GM13977 (cell line): ENCODE results near the gene SPTAN1.
A peak's percentile ranks its signal among the peaks of the same experiment; 100 is the strongest.
"Not testable (repeated sequence)": the region's sequence is repeated elsewhere in the genome, so short reads cannot be mapped to it uniquely, and the experiment has no call there.

ENCODE experiments used
- DNase-seq: peaks from one replicate; pipeline ENCODE4 v3.0.0; 2012; ENCODE audit warnings: low spot score
- in situ Hi-C: fragments of 300-500 bp; cut with MboI; formaldehyde crosslinking; loops from one replicate; pipeline ENCODE4 v1.12.0; 2022; ENCODE audit warnings: low sequenced_read_pairs, low pct_unique_long_range_greater_than_20kb, mixed read lengths, inconsistent platforms; ENCODE audit not compliant: unreplicated experiment
- TF ChIP-seq, protein P1 (sequence below): IDR thresholded peaks from 2 replicates; pipeline ENCODE4 v1.5.1; 2012; ENCODE audit warnings: mild to moderate bottlenecking, control low read depth; ENCODE audit not compliant: insufficient read depth; ENCODE audit errors: extremely low read depth, missing control alignments

SPTAN1 gene

DNA sequence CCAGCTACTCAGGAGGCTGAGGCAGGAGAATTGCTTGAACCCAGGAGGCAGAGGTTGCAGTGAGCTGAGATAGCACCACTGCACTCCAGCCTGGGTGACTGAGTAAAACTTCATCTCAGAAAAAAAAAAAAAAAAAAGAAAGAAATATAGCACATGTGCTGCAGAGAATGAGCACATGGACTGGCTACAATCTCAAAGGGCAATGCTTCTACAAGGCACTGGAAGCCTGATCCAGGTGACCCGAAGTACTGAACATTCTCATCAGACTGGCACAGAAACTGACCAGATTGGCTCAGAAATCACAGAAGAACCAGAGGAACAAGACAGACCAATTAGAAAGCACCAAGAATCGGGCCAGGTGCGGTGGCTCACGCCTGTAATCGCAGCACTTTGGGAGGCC lies 99.4 kb downstream of the SPTAN1 start:
- in situ Hi-C loops: no loop called here
- TF ChIP-seq, protein P1, sequence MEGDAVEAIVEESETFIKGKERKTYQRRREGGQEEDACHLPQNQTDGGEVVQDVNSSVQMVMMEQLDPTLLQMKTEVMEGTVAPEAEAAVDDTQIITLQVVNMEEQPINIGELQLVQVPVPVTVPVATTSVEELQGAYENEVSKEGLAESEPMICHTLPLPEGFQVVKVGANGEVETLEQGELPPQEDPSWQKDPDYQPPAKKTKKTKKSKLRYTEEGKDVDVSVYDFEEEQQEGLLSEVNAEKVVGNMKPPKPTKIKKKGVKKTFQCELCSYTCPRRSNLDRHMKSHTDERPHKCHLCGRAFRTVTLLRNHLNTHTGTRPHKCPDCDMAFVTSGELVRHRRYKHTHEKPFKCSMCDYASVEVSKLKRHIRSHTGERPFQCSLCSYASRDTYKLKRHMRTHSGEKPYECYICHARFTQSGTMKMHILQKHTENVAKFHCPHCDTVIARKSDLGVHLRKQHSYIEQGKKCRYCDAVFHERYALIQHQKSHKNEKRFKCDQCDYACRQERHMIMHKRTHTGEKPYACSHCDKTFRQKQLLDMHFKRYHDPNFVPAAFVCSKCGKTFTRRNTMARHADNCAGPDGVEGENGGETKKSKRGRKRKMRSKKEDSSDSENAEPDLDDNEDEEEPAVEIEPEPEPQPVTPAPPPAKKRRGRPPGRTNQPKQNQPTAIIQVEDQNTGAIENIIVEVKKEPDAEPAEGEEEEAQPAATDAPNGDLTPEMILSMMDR: no peak
- DNase-seq: no peak

DNA sequence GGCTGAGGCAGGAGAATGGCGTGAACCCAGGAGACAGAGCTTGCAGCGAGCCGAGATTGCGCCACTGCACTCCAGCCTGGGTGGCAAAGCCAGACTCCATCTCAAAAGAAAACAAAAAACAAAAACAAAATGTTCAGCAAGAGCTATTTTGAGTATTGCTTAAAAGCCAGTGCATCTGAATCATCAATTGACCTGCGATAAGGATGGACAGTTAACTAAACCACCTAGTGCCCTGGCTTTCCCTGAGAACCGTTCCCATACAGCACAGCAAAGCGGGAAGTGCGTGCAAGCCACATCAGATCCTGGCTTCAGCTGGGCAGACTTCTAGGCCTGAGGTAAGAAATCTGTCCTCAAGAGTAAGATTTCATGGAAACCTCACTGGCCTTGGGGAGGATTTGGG lies 101.5 kb downstream of the SPTAN1 start:
- in situ Hi-C loops: no loop called here
- DNase-seq: no peak
- TF ChIP-seq, protein P1: no peak

DNA sequence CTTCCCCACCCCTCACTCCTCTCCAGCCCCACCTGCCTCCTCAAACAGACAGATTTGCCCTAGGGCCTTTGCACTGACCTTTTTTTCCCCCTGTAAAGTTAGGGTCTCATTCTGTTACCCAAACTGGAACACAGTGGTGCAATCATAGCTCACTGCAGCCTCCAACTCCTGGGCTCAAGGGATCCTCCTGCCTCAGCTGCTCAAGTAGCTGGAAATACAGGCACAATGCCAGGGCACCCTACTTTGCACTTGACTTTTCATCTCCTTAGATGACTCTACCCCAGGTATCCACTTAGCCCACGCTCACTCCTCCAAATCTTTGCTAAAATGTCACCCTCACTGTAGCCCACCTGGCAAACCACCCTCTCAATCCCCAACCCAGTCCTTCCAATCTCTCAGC lies 102.1 kb downstream of the SPTAN1 start:
- in situ Hi-C loops: no loop called here
- TF ChIP-seq, protein P1: no peak
- DNase-seq: no peak

DNA sequence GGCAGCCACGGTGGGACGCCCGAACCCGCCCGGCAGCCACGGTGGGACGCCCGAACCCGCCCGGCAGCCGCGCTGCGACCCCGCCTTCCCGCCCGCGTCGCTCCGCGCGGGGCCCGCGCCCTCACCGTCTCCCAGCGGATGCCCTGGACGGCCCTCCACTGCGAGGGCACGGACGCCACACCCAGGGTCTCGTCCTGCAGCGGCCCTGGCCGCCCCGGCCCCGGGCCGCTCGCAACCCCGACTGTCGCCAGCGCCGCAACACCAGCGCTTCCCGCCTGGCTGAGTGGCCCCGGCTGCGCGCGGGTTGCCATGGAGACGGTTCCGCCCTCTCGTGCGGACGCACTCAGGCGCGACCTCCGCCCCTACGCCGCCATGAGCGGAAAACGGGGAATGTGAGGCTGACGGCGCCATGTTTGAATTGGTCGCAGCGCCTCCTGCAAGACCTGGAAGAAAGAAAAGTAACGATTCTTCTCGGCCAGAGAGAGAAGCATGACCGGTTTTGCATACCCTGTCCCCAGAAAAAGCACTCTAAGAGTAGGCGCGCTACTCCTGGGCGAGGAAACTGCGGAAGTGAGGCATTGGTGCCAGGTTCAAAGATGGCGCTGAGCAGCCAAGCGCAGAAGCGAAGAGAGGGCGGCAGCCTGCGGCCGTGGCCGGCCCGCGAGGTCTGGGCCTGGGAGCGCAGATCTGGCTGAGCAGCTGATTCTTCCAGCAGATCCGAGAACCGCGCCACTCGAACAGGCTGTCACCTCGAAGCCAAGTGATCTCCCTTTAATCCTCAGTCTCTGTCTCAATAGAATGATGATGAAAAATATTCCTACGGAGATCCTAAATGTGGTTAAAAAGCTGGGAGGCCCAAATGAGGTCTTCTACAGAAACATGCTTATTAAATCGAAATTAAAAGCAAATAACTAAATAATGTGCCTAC lies 104.3 kb downstream of the SPTAN1 start, which contains the start of gene DYNC2I2:
DYNC2I2 (minus strand) TSS at position 432 of the 928 bp plus-strand sequence; CDS start at position 311, 121 bp downstream.
- TF ChIP-seq, protein P1: no peak
- peak; percentile 90 for DNase-seq
- in situ Hi-C loops: no loop called here

DNA sequence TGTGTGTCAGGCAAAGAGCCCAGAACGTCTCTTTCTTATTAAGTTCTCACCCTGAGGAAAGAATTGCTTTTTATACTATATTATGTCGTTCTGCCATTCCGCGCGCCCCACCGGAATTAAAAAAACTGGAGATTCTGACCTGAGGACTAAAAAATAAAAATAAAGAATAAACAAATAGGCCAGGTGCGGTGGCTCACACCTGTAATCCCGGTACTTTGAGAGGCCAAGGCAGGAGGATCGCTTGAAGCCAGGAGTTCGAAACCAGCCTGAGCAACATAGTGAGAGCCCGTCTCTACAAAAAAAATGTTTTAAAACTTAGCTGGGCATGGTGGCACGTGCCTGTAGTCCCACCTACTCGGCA lies 104.9 kb downstream of the SPTAN1 start:
- in situ Hi-C loops: no loop called here
- TF ChIP-seq, protein P1: no peak
- no peak for DNase-seq

DNA sequence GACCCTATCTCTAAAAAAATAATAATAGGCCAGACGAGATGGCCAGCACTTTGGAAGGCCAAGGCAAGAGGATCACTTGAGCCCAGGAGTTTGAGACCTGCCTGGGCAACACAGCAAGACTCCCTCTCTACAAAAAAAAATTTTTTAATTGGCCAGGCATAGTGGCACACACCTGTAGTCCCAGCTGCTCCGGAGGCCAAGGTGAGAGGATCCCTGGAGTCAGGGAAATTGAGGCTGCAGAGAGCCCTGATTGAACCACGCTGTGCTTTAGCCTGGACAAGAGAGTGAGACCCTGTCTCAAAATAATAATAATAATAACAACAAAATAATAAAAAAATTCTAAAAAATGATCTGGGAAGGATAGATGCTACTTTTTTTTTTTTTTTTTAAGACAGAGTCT lies 105.4 kb downstream of the SPTAN1 start:
- DNase-seq: no peak
- in situ Hi-C loops: no loop called here

DNA sequence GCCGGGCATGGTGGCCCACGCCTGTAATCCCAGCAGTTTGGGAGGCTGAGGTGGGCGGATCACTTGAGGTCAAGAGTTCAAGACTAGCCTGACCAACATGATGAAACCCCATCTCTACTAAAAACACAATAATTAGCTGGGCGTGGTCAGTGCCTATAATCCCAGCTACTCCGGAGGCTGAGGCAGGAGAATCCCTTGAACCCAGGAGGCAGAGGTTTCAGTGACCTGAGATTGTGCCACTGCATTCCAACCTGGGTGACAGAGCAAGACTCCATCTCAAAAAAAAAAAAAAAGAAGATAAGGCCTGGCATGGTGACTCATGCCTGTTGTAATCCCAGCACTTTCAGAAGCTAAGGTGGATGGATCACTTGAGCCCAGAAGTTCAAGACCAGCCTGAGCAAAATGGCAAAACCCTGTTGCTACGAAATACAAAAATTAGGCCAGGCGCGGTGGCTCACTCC lies 114.1 kb downstream of the SPTAN1 start:
- DNase-seq, in situ Hi-C loops: not testable (repeated sequence)

More for the DNA sequence above, 105.4 kb downstream of the SPTAN1 start:
- TF ChIP-seq, protein P1: no peak
